GM12878 (cell line): ENCODE results near the gene NMNAT3. TPM values are rescaled to one million over a fixed set of nuclear protein-coding genes. Genes with fewer than 3 reads are reported as not detected.
"Not testable (repeated sequence)": the region's sequence is repeated elsewhere in the genome, so short reads cannot be mapped to it uniquely, and the experiment has no call there.

Source experiments
- ATAC-seq: fragments of 200-7000 bp; cut with Tn5 transposase; 3 replicates; pipeline ENCODE4 v1.9.1; 2020; ENCODE audit warnings: mild to moderate bottlenecking, moderate library complexity
- BruUV-seq: library from RNA; stranded (reverse); fragments of 400-500 nt; replicated peaks from 2 replicates; lab custom pipeline; 2021; lab: Mats Ljungman, UMichigan
- CTCF ChIA-PET: fragments of 300-600 bp; sonication (Branson Sonifier 250); formaldehyde crosslinking; extraction: SDS; loops from one replicate; lab custom pipeline; 2021; ENCODE audit warnings: inconsistent platforms; lab: Yijun Ruan, JAX
- POLR2A ChIA-PET: fragments of 350-600 bp; formaldehyde crosslinking; extraction: SDS; loops from one replicate; lab custom pipeline; 2021; ENCODE audit warnings: inconsistent platforms; lab: Charles Lee
- RAD21 ChIA-PET: fragments of 300-600 bp; sonication (Branson Sonifier 250); formaldehyde crosslinking; loops from one replicate; lab custom pipeline; 2023; ENCODE audit warnings: antibody characterized with exemption; ENCODE audit not compliant: unreplicated experiment; lab: Charles Lee
- SMC1A ChIA-PET: fragments of 300-600 bp; sonication (Branson Sonifier 250); formaldehyde crosslinking; loops from one replicate; lab custom pipeline; 2023; ENCODE audit not compliant: unreplicated experiment, uncharacterized antibody; lab: Charles Lee
- DNase-seq: peaks from one replicate; pipeline ENCODE4 v3.0.0-alpha.2; 2011; ENCODE audit warnings: low read depth, low spot score
- FAIRE-seq: peaks from 3 replicates; lab custom pipeline; 2011; peaks lifted over from hg19 to GRCh38; lab: Jason Lieb, UNC
- H2AFZ ChIP-seq: 2 replicates; pipeline ENCODE4 v1.6.0; 2011; ENCODE audit warnings: low read depth, low read length, control low read depth; ENCODE audit not compliant: control insufficient read depth
- H3K27ac ChIP-seq: 2 replicates; pipeline ENCODE4 v1.5.1; 2011; ENCODE audit warnings: control low read depth; ENCODE audit not compliant: control insufficient read depth, insufficient read depth
- H3K27me3 ChIP-seq, 2 experiments: replicated peaks in 1 of 2; 2 replicates each; pipeline versions ENCODE4 v1.6.0 to v1.6.1; 2011; ENCODE audit warnings: low read length in 1 of 2; ENCODE audit not compliant: control insufficient read depth in 2 of 2, insufficient read depth in 2 of 2
- H3K36me3 ChIP-seq, 2 experiments: 2 replicates each; pipeline ENCODE4 v1.5.1; 2011; ENCODE audit warnings: low read length in 1 of 2; ENCODE audit not compliant: control insufficient read depth in 2 of 2, insufficient read depth in 2 of 2
- H3K4me1 ChIP-seq: 2 replicates; pipeline ENCODE4 v1.6.1; 2011; ENCODE audit warnings: mild to moderate bottlenecking, low read length, moderate library complexity, mixed read lengths; ENCODE audit not compliant: control insufficient read depth, insufficient read depth
- H3K4me2 ChIP-seq: 2 replicates; pipeline ENCODE4 v1.6.0; 2011; ENCODE audit warnings: control low read depth; ENCODE audit not compliant: control insufficient read depth, insufficient read depth
- H3K4me3 ChIP-seq: fragments of 200-600 bp; sonication (generic); 2 replicates; pipeline ENCODE4 v1.5.1; 2016
- H3K79me2 ChIP-seq: 2 replicates; pipeline ENCODE4 v1.6.0; 2011; ENCODE audit warnings: low read length; ENCODE audit not compliant: control insufficient read depth, insufficient read depth
- H3K9ac ChIP-seq: 2 replicates; pipeline ENCODE4 v1.8.0; 2011; ENCODE audit warnings: low read length, control low read depth, mixed read lengths; ENCODE audit not compliant: control insufficient read depth, insufficient read depth
- H3K9me3 ChIP-seq: replicated peaks from 3 replicates; pipeline ENCODE4 v1.5.1; 2011; ENCODE audit warnings: mild to moderate bottlenecking, low read length; ENCODE audit not compliant: control insufficient read depth, insufficient read depth
- H4K20me1 ChIP-seq: 2 replicates; pipeline ENCODE4 v1.6.0; 2011; ENCODE audit not compliant: control insufficient read depth, insufficient read depth
- CHD1 ChIP-seq: IDR thresholded peaks from 2 replicates; pipeline ENCODE4 v1.6.1; 2012; ENCODE audit warnings: low read depth, low read length, improper control_type of control experiment
- FOXK2 ChIP-seq: fragments of 450-650 bp; IDR thresholded peaks from 2 replicates; pipeline ENCODE4 v1.6.1; 2017; ENCODE audit warnings: mild to moderate bottlenecking, moderate library complexity
- WGBS: methylation state at CpG from one replicate; pipeline ENCODE4 v1.1.6; 2016; ENCODE audit warnings: low lambda C conversion rate; ENCODE audit not compliant: insufficient replicate concordance, insufficient coverage; ENCODE audit errors: missing lambda C conversion rate; 5-methylcytosine and 5-hydroxymethylcytosine counted together
- in situ Hi-C: fragments of 300-500 bp; cut with MboI; formaldehyde crosslinking; loops from 9 replicates; pipeline ENCODE4 v1.14.3; 2018; ENCODE audit warnings: mixed read lengths
- intact Hi-C: fragments of 100-400 bp; cut with micrococcal nuclease; formaldehyde crosslinking; loops from one replicate; pipeline ENCODE4 v1.14.2; 2022; ENCODE audit not compliant: unreplicated experiment
- polyA plus RNA-seq, 11 experiments: library from polyadenylated mRNA; depleted of rRNA in 4 of 11; unstranded in 6 of 11; stranded (reverse) in 5 of 11; fragments of >200 nt; fragmentation: Nextera tagmentation in 4 of 11; fragmentation: Illumina TruSeq in 1 of 11; extraction: Ambion mirVana in 4 of 11; extraction: Trizol in 1 of 11; gene quantifications; 1 replicate in 1 of 11; 2 replicates in 10 of 11; pipeline versions ENCODE4 v1.2.1 to v1.2.3, GENCODE V29; 2011 to 2016; ENCODE audit warnings: inconsistent platforms in 2 of 11, missing spikeins in 2 of 11, low read depth in 1 of 11
- total RNA-seq, 4 experiments: library from RNA; depleted of rRNA in 3 of 4; stranded (reverse); fragments of >200 nt in 3 of 4; fragmentation: Illumina TruSeq in 1 of 4; extraction: Trizol in 1 of 4; gene quantifications; 2 replicates each; pipeline versions ENCODE4 v1.2.1 to v1.2.3, GENCODE V29; 2013 to 2021

NMNAT3 gene
- total and polyA plus RNA-seq, 10 of the 15 experiments (the other 5 are each of a cell fraction or from before 2014, with no cell fraction given) = under 0.01 to 0.92 (median 0.08) TPM; not detected in 4

- ChIA-PET CTCF (no interaction called here), SMC1A (no interaction called here)
- DNase-seq = peak; percentile 20
- H3K27ac ChIP-seq = peak overlapping the region; percentile 33; the same call in 1 of the 2 replicates
- intact Hi-C loops = no loop called here
- H4K20me1 ChIP-seq = no peaks in the 10 kb centered on the region
- no peak for TF ChIP-seq FOXK2
- TF ChIP-seq, all 136 proteins: peak for 0
- BruUV-seq = no TSS peak
- no peak overlapping the region for H3K4me3 ChIP-seq
- H3K36me3 ChIP-seq = no peaks in the 10 kb centered on the region
- FAIRE-seq (peak; percentile 73), ATAC-seq (peak; percentile 78)
- H3K79me2 ChIP-seq = no peaks in the 10 kb centered on the region
- H3K4me1 ChIP-seq = peaks cover 8% of the 10 kb centered on the region
- peak overlapping the region; percentile 43 for H3K4me2 ChIP-seq
- H3K9me3 ChIP-seq = no peaks in the 10 kb centered on the region; the same call in 2 of the 3 replicates
- no peaks in the 10 kb centered on the region for H3K27me3 ChIP-seq
- POLR2A ChIA-PET = no interaction called here
- H3K9ac ChIP-seq = no peak overlapping the region
- peak overlapping the region; percentile 47 for H2AFZ ChIP-seq
- WGBS = 11% methylated on average over 1 of the region's 1 CpG
- in situ Hi-C loops = no loop called here
- RAD21 ChIA-PET = no interaction called here
These were observed 91.3 kb downstream of the NMNAT3 start for GRCh38 chr3:139586420-139587017.

GRCh38 chr3:139585820-139586219 is 92.0 kb downstream of the NMNAT3 start:
- intact Hi-C loops = no loop called here
- Histone ChIP-seq H3K27me3 (no peaks in the 10 kb centered on the region), H3K4me3 (no peak overlapping the region), H2AFZ (no peak overlapping the region; the same call in 1 of the 2 replicates), H3K79me2 (no peaks in the 10 kb centered on the region), H3K4me1 (peaks cover 8% of the 10 kb centered on the region)
- 43% methylated on average over 4 of the region's 4 CpGs for WGBS
- FAIRE-seq (no peak), DNase-seq (no peak)
- ChIA-PET SMC1A (no interaction called here), POLR2A (no interaction called here), RAD21 (no interaction called here)
- in situ Hi-C loops = no loop called here
- TF ChIP-seq CHD1 = no peak
- TF ChIP-seq, all 136 proteins: peak for 0
- no peak overlapping the region; the same call in 1 of the 2 replicates for H3K4me2 ChIP-seq
- no peaks in the 10 kb centered on the region; the same call in 2 of the 3 replicates for H3K9me3 ChIP-seq
- BruUV-seq = no TSS peak
- H3K9ac ChIP-seq = no peak overlapping the region
- H3K36me3 ChIP-seq = no peaks in the 10 kb centered on the region
- no peak for ATAC-seq
- H3K27ac ChIP-seq = no peak overlapping the region
- H4K20me1 ChIP-seq = no peaks in the 10 kb centered on the region
- CTCF ChIA-PET = no interaction called here

- H3K4me3 ChIP-seq, H3K27ac ChIP-seq, BruUV-seq, H3K4me1 ChIP-seq, H3K9ac ChIP-seq, DNase-seq, H3K36me3 ChIP-seq, intact Hi-C loops, H4K20me1 ChIP-seq, H3K27me3 ChIP-seq, H3K79me2 ChIP-seq, POLR2A ChIA-PET, H3K4me2 ChIP-seq, FAIRE-seq, in situ Hi-C loops, H3K9me3 ChIP-seq, ATAC-seq, H2AFZ ChIP-seq, RAD21 ChIA-PET: not testable (repeated sequence)
- SMC1A ChIA-PET = interaction anchor here (0.6 kb wide), 1 partner anchor 53 kb away, joined by 3 read pairs; no protein-coding TSS in a partner anchor
- CTCF ChIA-PET = interaction anchor here (0.6 kb wide), 1 partner anchor 415 kb away, joined by 3 read pairs; no protein-coding TSS in a partner anchor
- WGBS = 98% methylated on average over 12 of the region's 12 CpGs
These were observed 94.1 kb downstream of the NMNAT3 start for GRCh38 chr3:139583651-139584050.
